ENCODE data around the gene FAM163B. TPM values are rescaled to one million over a fixed set of nuclear protein-coding genes. Genes with fewer than 3 reads are reported as not detected.

FAM163B gene
- total RNA-seq, 4 donors from 2014 or later, result not detected

DNA sequence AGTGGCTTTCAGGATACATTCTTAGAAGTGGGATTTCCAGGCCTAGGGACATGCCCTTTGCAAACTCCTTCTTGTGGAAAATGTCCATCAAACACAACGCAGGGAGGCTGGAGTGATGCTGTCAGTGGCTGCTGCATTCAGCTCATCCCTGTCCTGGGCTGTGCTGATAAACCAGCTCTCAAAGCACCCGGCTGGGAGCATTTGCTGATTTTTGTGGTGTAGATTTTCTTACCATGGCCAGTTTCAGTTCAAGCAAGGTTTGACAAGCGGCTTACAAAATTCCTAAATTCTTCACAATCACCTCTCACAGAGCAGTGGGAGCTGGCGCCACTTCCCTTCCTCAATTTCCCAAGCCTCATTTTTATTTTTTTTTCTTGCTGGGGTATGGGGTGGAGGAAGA is 28.2 kb downstream of the FAM163B start:
- no peak overlapping the region for H3K4me3 ChIP-seq (replicated peaks in 1 of 3)
- H3K27me3 ChIP-seq, result peaks cover 3% of the 10 kb centered on the region
- H3K4me1 ChIP-seq, result peaks cover 0 to 15% of the 10 kb centered on the region in 2 donors
- no peaks in the 10 kb centered on the region for H3K36me3 ChIP-seq
- no peaks in the 10 kb centered on the region for H3K9me3 ChIP-seq
- TF ChIP-seq POLR2A (IDR thresholded peaks at IDR 0.05), result no peak
- TF ChIP-seq, protein P1, sequence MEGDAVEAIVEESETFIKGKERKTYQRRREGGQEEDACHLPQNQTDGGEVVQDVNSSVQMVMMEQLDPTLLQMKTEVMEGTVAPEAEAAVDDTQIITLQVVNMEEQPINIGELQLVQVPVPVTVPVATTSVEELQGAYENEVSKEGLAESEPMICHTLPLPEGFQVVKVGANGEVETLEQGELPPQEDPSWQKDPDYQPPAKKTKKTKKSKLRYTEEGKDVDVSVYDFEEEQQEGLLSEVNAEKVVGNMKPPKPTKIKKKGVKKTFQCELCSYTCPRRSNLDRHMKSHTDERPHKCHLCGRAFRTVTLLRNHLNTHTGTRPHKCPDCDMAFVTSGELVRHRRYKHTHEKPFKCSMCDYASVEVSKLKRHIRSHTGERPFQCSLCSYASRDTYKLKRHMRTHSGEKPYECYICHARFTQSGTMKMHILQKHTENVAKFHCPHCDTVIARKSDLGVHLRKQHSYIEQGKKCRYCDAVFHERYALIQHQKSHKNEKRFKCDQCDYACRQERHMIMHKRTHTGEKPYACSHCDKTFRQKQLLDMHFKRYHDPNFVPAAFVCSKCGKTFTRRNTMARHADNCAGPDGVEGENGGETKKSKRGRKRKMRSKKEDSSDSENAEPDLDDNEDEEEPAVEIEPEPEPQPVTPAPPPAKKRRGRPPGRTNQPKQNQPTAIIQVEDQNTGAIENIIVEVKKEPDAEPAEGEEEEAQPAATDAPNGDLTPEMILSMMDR (IDR thresholded peaks at IDR 0.05), result no peak
- intact Hi-C loops (cut with DNase I), result loop anchor here (10.0 kb wide), 1 partner anchor 144 kb away; no protein-coding TSS in a partner anchor
- H3K27ac ChIP-seq, result no peak overlapping the region
- no peak for DNase-seq
- WGBS, 2 donors, result 80 to 81% methylated on average over 4 of the region's 4 CpGs

DNA sequence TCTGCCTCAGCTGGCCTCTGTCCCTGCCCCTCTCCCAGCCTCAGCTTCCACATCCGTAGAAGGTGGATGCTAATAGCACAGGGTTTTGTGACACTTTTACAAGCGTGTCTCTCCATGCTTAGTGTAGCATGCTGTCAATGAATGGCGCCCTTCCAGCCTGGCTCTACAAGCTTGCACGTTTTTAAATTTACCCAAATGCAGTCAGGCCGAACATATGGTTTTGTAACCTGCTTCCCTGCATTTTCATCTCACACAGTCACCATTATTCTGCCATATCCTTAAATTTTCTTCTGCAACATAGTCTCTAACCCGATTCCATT is 28.8 kb downstream of the FAM163B start:
- H3K4me3 ChIP-seq (replicated peaks in 1 of 3), result no peak overlapping the region
- no peak overlapping the region for H3K27ac ChIP-seq
- no peaks in the 10 kb centered on the region for H3K9me3 ChIP-seq
- H3K4me1 ChIP-seq, result peaks cover 0 to 16% of the 10 kb centered on the region in 2 donors
- H3K36me3 ChIP-seq, result no peaks in the 10 kb centered on the region
- DNase-seq, result peak in 1 of 2 donors; percentile 31
- peaks cover under 1% of the 10 kb centered on the region for H3K27me3 ChIP-seq
- WGBS, 2 donors, result 40 to 44% methylated on average over 6 of the region's 6 CpGs
- intact Hi-C loops (cut with DNase I), result loop anchor here (10.0 kb wide), 1 partner anchor 144 kb away; no protein-coding TSS in a partner anchor
- TF ChIP-seq POLR2A (IDR thresholded peaks at IDR 0.05), result no peak
- TF ChIP-seq, protein P1 (IDR thresholded peaks at IDR 0.05), result no peak

DNA sequence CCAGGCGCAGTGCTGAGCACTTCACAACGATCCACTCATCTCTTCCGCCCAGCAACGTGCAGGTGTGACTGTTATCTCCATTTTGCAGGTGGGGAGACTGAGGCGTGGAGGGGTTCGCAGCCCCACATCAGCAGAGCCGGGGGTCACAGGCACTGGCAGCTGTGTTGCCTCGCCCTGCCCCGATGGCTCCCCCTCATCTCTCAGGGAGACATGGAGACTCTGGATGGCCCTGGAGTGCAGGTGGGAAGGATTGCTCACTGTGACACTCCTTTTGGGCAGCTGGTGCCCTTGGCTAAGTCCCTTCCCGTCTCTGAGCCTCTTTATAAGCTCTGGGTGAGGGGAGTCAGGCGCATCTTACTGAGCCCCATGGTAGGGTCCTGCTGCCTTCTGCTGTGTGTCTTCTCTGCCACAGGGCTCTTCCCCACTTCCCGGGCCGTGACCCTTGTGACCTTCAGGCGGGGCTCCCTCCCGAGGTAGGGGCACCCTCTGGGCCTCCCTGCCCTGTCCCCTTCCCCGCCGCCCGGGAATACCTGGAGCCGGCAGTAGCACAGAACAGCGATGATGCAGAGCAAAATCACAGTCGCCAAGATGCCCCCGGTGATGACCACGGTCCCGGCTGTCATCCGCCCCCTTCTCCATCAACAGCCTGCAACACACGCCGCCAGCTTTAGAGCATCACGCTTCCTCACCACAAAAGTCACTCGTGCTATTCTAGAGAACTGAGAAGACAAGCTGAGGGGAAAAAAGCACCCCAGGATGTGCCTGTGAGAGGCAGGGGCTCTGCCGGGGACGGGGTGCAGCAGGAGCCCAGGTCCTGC is 29.4 kb downstream of the FAM163B start:
- intact Hi-C loops (cut with DNase I), result loop anchor here (10.0 kb wide), 1 partner anchor 145 kb away; no protein-coding TSS in a partner anchor
- H3K27ac ChIP-seq, result no peak overlapping the region
- H3K27me3 ChIP-seq, result no peaks in the 10 kb centered on the region
- no peak for DNase-seq
- H3K4me3 ChIP-seq (replicated peaks in 1 of 3), result no peak overlapping the region
- H3K9me3 ChIP-seq, result no peaks in the 10 kb centered on the region
- peaks cover 0 to 12% of the 10 kb centered on the region in 2 donors for H3K4me1 ChIP-seq
- H3K36me3 ChIP-seq, result no peaks in the 10 kb centered on the region
- 77 to 80% methylated on average over 20 to 24 of the region's 31 CpGs for WGBS, 2 donors
- TF ChIP-seq, protein P1 (IDR thresholded peaks at IDR 0.05), result no peak
- no peak for TF ChIP-seq POLR2A (IDR thresholded peaks at IDR 0.05)

DNA sequence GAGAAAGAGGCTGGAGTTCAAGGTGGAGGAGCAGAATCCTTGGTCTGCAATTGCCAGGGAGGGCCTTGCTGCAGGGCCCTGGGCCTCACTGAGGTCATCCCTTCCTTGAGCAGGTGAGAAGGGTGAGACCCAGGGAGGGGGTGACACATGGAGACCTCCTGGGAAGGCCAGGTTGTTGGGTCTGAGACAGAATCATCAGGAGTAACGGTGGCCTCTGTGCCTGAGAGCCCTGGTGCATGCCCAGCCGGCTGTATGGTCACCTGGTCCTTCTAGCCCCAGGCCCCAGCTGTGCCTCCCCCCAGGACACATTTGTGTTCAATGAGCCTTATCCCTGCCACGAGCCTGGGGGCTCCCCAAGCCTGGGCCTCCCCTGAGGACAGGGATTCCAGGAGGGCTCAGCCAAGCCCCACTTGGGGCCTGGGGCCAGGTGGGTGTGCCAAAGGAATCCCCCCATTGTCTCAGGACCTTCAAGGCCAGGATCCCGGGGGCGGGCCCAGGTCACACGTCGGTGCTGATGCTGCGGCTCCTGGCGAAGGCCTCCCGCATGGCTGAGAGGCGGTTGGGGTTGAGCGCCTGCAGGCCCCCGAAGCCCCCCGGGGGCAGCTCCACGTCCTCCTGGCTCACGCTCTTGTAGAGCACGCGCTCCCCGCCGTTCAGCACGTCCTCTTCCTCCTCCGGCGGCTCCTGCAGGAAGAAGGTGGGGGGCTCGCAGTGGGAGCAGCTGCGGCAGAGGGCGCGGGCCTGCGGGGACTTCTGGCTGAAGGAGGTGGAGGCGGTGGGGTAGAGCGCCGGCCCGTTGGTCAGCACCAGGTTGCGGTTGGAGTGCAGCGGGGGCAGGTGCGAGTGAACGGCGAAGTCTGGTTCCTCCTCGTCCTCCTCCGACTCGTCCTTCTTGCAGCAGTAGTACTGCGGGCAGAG is 30.4 kb downstream of the FAM163B start:
- no peaks in the 10 kb centered on the region for H3K36me3 ChIP-seq
- no peak for TF ChIP-seq POLR2A (IDR thresholded peaks at IDR 0.05)
- TF ChIP-seq, protein P1 (IDR thresholded peaks at IDR 0.05), result no peak
- no peak overlapping the region for H3K27ac ChIP-seq
- no peak overlapping the region for H3K4me3 ChIP-seq (replicated peaks in 1 of 3)
- no peaks in the 10 kb centered on the region for H3K9me3 ChIP-seq
- H3K27me3 ChIP-seq, result no peaks in the 10 kb centered on the region
- intact Hi-C loops (cut with DNase I), result no loop called here
- peaks cover 0 to 8% of the 10 kb centered on the region in 2 donors for H3K4me1 ChIP-seq
- 60 to 66% methylated on average over 5 to 16 of the region's 41 CpGs for WGBS, 2 donors
- no peak for DNase-seq

Data from thyroid gland (tissue), 4 donors.